GM18498 (cell line): ENCODE measurements around the gene ARHGAP20.

Experiments
- ATAC-seq: cut with Tn5 transposase; IDR thresholded peaks from one replicate; pipeline ENCODE4 v1.9.1; 2021; ENCODE audit warnings: mild to moderate bottlenecking, moderate library complexity; ENCODE audit not compliant: unreplicated experiment

The ARHGAP20 gene

DNA sequence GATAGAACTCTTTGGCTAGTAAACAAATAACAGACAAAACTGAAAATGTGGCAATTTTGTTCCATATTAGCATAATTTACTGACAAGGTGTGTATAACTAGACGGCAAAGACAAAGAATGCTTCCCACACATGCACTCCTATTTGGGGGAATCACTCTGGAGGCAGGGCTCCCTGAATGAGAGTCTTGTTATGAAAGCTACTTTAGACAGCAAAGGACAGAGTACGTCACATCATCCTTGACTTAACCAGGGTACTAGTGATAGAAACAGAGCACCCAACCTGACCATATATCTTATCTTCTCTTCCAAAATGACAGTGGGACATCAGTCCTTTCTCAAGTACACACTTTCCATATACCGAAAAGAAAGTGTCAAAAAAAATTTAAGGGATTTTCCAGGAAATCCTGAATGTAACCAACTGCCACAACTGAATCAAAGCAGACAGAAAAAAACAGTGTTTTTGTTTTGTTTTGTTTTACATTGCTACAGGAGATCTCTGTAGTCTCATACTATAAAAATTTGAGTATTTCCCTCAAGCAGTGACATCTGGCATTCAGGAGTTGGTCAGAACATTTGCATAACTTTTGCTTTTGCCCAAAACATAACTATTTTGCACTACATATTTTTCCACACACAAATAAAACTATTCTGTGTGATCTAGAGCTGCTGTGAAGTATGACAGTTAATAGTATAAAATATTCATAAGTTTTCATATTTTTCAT is 98.9 kb downstream of the ARHGAP20 start:
- ATAC-seq: no peak

DNA sequence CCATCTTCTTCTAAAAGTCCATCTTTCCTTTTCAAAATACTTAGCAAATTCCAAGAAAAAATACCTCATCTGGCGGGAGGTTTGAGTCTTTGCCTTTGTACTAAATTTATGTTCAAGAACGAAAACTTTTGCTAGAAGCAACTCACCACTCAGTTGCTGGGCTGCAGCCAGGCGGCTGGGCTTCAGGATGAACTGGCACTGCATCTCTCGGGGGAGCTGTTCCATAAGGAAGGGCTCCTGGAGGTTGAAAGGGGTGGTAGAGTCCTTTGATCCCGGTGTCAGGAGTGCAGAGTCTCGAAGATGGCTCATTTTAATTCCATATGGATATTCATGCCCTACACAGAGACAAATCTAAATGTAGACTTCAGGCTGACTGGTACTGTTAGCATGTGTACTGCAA is 105.8 kb downstream of the ARHGAP20 start:
- no peak for ATAC-seq

DNA sequence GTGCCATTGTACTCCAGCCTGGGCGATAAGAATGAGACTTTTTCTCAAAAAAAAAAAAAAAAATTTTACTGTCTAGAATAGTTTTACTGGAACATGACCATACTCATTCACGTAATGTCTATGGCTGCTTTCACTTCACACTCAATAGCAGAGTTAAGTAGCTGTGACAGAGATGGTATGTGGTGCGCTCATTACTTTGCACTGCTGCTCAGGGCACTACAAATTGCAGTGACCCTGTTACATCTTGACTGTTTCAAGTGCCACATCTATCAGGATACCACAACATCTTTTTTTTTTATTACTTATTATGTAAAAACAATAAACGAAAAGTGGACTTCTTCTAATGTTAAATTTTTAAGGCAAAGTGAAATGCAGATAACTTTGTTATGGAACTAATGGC is 110.3 kb downstream of the ARHGAP20 start:
- ATAC-seq: no peak

DNA sequence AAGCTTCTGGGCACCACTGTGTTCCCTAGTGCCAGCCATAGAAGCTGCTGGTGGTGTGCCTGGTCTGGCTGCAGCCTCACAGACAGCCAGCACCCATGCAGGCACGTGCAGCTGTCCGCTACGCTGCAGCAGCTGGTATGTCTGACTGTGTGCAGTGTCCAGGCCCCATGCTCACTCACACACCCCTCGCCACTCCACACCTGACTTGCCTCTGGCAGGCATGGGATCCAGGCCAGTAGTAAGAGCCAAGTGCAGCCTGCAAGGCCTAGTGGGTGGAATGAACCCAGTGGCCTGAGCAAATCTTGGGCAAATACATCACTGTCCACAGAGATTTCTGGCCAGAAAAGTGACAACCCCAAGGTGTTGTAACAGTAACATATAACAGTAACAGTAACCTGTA is 111.9 kb downstream of the ARHGAP20 start:
- no peak for ATAC-seq

DNA sequence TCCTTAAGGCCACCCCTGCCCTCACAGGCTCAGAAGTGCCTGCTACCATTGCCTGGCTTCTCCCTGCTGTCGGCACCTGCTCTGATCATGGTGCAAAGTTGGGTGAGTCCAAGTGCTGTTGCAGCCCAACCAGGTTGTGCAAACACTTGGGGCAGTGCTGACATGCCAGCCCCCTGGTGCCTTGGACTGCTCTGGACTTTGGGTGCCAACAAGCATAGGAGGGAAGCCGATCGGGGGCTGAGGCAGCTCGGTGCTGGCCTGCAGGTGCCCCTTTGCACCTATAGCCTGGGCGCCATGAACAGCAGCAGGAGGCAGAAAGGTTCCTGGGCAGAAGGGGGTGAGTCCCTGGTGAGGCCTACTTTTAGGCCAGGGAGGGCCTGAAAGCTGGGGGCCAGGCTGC is 113.0 kb downstream of the ARHGAP20 start:
- ATAC-seq: no peak

DNA sequence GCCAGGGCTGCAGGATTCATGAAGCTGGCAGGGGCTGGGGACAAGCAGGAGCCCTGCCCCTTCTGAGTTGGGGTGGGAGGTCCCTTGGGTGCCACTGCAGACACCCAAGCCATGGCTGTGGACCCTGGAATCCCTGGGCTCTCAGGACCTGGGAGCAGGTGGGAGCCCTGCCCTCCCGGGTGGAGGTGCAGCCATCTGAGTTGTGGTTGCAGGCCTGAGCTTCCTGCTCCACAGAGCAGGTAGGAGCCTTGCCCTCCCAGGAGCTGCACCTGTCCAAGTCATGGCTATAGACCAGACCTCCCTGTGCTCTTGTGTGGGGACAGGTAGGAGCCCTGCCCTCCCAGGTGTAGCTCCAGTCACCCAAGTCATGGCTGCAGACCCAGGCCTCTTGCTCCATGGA is 113.5 kb downstream of the ARHGAP20 start:
- no peak for ATAC-seq

DNA sequence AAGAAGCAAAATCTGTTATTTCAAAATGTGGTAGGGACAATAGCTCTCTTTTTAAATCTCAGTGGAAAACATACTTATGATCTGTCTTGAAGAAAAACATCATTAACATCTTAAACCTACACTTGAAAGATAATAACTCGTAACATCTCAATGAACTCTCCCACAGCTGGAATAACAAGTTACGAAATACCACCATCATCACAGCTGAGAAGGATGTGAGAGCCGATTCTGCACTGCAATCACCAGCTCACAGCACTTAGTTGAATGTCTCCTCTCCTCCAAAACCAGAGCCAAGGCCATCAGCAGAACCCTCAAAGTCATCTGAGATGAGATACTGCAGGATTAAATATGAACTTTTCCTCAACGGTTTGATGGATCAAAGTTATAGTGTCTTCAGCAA is 124.3 kb downstream of the ARHGAP20 start:
- ATAC-seq: no peak

DNA sequence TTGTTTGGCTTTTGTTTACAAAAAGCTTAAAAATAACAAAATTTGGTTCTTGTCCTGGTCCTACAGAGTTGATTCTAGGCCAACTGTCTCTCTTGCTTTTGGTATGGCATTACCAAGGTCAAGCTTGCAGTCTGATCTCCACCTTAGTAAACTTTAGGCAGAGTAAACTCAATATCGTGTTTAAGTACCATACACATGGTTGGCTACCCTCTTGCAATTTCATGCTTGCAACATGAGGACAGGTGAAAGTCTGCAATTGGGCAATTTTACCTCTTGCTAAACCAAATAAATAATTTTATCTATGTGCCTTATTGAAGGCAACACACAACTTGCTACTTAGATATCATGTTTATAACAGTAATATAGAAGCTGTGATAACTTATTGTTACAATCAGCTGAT is 125.1 kb downstream of the ARHGAP20 start:
- ATAC-seq: no peak

DNA sequence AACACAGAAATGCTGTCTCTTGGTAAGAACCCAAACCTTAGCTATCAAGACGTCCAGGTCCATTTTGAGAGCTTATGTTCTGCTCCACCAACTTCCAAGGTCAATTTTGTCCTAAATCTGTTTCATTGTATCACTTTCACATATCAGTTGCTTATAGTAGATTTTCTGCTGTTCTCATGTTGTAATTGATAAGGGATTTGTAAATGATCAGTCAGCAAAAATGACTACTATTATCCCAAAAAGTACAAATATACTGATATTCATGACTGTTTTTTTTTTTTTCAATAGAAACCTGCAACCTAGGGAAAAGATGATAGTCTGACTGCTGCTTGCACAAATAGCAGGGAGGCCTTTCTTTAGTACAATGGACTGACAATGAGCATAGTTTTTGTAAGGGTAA is 128.1 kb downstream of the ARHGAP20 start:
- ATAC-seq: no peak

DNA sequence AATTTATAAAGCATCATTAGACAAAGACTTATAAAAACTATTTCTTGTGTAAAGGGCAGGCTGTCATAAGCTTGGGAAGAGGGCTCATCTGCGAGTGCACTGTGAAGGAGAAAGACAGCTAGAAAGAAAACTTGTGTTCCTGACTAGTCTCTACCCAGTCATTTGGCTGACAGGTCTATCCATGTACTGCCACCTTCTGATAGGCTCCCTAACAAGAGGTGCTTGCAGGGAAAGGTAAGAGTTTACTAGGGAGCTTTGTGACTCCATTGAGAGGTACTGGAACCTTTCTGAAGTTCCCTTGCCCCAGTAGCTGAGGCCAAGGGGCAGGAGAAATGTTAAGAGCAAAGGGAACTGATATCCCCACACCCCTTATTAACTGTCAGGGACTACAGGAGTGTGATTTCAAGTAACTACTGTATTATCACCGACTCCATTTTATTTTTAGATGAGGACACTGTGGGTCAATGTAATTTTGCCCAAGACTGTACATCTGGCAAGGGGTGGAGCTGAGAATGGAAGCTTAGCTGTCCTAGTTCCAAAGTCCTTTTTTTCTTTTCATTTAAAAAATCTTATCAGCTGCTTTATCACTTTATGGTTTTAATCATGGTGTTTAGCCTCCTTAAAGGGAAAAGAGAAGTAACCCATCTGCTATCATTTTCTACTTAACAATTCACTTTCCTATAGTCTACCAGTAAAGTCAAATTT is 129.4 kb downstream of the ARHGAP20 start:
- ATAC-seq: no peak

DNA sequence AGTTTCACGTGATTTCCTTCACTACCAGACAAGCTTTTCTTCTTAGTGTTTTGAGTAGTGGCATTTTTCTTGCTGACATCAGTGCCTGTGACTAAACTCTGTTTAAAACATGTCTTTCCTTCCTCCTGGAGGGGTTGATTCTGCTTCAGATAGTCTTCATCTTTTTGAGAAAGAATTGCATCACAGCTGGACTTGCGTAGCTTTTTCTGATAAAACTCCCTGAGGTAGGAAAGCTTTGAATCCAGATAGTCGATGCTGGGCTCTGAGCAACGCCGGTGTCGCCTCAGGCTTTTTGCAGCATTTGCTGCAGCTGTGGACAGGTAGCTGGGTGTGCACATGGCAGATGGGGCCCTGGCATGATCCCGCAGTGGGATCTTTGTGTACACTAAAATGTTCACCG is 131.7 kb downstream of the ARHGAP20 start:
- no peak for ATAC-seq

DNA sequence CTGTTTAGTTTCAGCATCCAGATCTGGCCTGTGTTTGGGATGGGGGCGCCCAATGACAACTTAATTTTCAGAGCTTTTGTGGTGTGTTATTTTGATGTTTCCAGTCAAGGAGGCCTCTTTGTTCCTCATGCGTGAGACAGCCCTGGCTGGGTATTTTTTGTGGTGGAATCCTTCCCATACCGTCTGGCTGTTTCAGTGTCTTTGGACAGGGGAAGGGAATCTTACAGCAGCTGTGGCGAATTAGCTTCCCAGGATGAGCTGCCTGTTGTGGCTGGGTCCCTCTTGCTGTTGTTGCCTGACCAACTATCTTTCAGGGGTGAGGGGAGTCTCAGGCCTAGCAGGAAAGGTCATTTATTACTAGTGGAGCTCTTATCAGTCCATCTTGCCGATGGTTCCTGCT is 138.8 kb downstream of the ARHGAP20 start:
- no peak for ATAC-seq

DNA sequence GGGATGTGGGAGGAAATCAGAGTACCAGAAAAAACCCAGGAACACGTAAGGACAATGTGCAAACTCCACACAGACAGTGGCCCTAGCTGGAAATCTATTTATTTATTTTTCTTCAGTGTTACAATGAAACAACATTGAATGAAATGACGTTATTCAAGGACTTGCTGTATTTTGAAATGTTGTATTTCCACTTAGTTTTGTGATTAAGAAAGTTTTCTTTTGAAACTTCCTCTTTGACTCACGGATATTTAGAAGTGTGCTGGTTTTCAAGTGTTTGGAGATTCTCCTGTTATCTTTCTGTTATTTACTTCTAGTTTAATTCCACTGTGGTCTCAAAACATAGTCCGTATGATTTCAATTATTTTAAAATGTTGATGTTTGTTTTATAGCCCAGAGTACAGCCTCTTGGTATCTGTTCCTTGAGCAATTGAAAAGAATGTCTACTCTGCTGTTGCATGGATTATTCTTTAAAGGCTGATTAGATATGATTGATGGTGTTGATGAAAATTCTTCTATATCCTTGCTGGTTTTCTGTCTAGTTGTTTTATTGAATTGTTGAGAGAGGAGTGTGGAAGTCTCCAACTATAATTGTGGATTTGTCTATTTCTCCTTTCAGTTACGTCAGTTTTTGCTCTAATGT is 141.0 kb downstream of the ARHGAP20 start:
- no peak for ATAC-seq

DNA sequence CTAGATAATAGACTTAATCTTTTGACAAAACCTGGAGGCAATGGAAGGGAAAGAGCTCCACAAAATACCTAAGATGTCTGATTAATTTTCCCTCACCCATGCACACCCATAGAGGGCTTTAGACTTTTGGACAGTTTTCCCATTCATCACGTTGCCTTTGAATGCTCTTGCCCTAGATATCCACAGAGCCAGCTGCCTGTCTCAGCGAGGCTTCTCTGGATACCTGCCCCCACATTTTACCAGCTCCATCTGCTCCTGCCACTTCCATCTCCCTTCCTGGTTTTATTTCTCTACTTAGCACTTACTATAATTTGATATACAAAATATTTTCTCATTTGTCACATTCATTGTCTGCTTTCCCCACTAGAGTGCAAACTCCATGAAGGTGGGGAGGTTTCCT is 145.7 kb downstream of the ARHGAP20 start:
- no peak for ATAC-seq

DNA sequence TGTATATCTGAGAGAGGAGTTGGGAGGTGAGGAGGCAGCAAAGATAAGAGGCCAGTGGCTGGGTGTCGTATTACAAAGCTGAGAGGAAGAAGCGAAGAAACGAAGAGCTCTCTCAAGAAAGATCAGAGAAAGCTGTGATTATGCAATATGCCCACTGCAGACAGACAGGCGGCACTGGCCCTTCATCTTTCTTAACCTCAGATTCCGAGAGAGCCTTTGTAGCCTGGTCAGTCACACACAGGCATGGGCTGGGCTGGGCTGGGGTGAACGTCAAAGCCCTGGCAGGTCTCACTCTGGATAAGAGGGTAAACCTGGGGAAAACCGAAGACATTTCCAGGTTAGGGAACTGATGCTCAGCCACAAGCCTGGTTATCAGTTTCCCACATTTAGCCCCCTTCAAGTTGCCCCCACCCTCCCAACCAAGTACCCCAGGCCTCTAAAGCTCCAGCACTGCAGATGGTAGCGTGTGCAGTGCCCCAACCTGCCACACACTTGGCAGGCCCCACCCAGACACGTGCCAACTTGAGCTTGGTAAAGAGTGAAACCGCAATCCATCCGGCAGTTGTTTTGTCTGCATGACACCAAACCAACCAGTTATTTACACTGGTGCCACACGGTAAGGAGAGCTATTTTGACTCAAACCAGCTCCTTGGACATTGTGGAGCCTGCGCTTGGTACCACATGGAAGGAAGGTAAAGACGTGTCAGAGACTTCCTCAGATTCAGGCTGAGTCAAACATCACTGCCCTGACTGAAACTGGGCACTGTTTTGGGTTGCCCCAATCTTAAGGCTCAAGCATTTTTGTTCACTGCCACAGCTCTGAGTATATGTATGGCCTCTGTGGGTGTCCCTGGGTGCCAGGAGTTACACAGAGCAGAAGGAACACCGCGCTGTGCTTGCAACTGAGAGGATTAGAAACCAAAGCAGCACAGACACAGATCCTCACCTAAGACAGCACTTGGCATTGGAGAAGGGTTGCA is 146.6 kb downstream of the ARHGAP20 start:
- no peak for ATAC-seq

DNA sequence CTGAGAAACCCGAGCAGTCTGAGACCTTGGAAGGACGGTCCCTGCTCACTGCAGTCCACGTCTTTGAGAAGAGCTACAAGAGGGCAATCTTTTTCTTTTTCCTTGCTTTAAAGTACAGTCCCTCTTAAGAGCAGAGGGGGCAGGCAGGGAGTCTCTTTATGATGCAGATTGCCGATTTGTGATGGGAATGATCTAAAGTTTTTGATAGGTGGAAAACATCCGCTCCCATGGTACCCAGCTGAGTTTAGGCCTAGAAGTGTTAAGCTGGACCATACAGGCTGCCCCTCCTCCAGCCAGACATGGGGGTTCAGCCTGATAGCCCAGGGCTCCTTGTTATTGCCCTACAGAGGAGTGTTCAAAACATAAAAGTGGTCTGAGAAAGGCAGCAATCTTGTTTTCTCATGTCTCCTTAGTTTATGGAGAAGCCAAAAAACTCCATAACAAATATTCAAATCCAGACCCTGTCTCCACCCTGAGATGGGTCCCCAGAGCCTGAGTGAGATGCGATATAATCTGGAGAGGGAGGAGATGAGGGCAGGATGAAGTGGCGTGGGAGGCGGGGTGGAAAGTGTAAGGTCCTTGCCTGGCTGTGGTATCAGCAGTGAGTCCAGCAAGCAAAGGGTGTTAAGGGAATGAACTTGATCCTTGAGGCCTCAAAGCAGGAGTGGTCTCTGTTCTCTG is 147.4 kb downstream of the ARHGAP20 start:
- no peak for ATAC-seq

DNA sequence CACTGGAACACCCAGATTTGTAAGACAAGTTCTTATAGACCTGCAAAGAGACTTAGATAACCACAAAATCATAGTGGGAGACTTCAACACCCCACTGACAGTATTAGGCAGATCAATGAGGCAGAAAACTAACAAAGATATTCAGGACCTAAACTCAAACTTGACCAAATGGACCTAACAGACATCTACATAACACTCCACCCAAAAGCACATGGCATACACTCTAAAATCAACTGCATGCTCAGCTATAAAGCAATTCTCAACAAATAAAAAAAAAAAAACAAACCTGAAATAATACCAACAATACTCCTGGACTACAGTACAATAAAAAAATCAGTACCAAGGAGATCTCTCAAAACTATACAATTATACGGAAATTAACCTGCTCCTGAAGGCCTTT is 167.5 kb downstream of the ARHGAP20 start:
- no peak for ATAC-seq

DNA sequence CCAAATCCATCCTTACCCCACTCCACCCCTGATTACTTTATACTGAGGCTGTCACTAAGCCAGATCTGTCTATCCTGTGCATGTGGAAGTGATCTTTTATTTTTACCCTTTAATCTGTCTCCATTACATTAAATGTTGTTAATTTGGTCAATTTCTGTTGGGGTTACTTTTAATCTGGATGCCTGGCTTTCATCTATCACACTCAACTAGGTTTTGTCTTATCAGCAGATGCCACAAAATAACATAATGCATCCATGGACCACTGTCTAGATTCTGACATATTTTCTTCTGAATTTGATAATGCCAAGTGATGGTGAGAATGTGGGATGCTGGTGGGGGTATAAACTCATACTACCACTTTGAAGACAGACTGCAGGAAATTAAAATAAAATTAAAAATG is 174.1 kb downstream of the ARHGAP20 start:
- no peak for ATAC-seq

DNA sequence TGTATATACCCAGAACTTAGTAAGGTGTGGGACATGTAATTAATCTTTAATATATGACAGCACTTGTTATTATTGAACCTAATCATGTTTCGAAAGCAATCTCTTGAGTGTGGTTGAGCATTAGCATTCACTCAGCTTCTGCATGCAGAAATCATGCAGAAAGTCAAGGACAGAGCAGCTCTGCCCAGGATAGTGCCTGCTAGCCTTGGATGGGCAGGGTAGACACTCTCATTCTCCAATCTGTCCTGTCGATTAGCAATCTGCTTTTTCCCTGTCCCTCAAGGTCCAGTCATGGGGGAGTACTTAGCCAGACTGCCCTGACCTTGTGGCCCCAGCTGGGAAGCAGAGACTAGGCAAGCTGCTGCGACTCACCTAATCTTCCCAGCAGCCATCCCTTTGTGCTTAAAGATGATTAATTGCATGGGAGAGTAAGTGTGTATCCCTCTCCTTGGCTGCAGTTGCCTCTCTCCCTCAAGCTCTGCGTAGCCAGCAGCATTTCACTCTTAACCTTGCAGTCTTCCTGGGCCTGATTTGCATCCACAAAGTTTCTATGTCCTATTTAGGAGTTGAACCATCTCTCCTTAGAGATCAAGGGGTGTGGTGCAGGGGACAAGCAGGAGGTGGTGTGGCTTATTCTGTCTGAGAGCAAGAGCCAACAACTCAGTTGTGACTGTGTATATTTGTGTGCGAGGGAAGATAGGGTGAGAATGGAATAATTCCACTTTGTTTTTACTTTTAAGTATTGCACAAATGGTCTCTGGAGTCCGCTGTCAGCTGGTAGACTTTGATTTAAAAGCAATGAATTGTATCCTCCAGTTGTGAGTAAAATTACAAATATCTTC is 181.1 kb downstream of the ARHGAP20 start:
- ATAC-seq: no peak

DNA sequence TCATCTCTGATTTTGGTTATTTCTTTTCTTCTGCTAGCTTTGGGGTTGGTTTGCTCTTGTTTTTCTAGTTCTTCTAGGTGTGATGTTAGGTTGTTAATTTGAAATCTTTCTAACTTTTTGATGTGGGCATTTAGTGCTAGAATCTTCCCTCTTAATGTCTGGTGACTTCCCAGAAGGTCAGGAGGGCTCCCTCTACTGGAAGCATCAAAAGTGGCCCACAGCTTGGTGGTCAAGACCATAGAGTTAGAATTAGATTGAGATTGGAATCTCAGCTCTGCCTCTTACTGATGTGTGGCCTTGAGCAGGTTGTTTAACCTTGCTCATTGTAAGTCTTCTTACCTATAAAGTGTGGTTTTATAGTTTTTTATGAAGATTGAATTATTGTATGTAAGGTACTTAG is 183.2 kb downstream of the ARHGAP20 start:
- ATAC-seq: no peak
